ENCODE data around the gene DMWD. TPM values are rescaled to one million over a fixed set of nuclear protein-coding genes. Genes with fewer than 3 reads are reported as not detected.

DMWD gene
- total and polyA plus RNA-seq, 2 of the 13 experiments (the other 11 are each of a cell fraction or from before 2014, with no cell fraction given), result 10.3 to 14.9 TPM

DNA sequence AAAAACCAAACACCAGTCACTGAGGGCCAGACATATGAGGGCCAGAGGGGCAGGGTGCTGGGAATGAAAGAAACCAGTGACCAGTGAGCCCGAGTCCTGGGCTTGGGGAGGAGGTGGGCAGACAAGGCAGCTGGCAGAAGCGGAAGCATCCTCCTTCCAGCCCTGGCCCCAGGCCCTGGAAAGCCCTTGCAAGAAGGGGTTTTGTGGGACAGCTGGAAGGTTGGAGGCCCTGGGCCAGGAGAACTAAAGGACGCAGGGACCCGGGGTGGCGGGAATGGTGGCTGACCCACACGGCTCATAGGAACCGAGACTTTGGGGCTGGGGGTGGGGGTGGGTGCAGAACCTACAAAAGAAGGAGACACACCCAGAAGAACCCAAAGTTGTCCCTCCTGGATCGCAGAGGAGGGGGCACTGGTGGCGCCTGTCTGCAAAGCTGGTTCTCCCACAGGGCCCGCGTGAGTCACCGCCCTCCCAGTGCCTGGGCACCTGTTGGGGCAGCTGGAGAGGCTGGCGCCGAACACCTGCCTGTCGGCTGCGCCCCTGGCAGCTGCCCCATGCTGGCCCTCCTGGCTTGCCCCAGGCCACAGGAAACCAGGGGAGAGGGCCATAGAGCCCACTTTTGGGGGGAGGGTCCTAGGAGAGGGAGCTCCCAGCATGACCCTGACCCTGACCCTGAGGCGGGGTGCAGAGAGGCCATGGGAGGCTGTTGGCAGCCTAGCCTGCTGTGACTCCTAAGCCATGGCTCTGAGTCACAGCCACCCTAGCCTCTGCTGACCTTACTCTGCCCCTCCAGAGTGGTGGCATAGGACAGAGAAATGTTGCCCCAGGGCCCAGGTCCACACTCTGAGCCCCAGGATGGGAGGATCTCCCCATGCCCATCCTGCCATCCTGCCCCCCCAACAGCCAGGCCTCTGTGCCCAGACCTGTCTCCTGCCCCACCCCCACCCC lies 11.2 kb downstream of the DMWD start:
- CTCF ChIA-PET (ENCODE audit: low intra/inter-chr PET ratio, low total read pairs), result no interaction called here
- peak overlapping the region; percentile 66 for H3K4me2 ChIP-seq (ENCODE audit: low read depth, low read length)
- TF ChIP-seq ZKSCAN8 (CRISPR knock-in tag; IDR thresholded peaks at IDR 0.05; ENCODE audit: borderline replicate concordance) (no peak), RARA (CRISPR knock-in tag; IDR thresholded peaks at IDR 0.05) (peak; percentile 61), NR2F1 (CRISPR knock-in tag; IDR thresholded peaks at IDR 0.05) (peak; percentile 64 to 82), JDP2 (CRISPR knock-in tag; IDR thresholded peaks at IDR 0.05; ENCODE audit: borderline replicate concordance) (no peak), AGO2 (optimal IDR thresholded peaks at IDR 0.05; ENCODE audit: low read depth, low read length) (peak; percentile 87), ZNF550 (CRISPR knock-in tag; IDR thresholded peaks at IDR 0.05; ENCODE audit: borderline replicate concordance) (no peak), HNRNPL (IDR thresholded peaks at IDR 0.05; ENCODE audit: low read depth, low read length) (peak; percentile 83), ZC3H13 (CRISPR knock-in tag; IDR thresholded peaks at IDR 0.05) (peak; percentile 60; the same call in 1 of the 2 replicates), ZNF101 (CRISPR knock-in tag; IDR thresholded peaks at IDR 0.05; ENCODE audit: borderline replicate concordance, low read depth) (no peak)
- TF ChIP-seq, protein P1, sequence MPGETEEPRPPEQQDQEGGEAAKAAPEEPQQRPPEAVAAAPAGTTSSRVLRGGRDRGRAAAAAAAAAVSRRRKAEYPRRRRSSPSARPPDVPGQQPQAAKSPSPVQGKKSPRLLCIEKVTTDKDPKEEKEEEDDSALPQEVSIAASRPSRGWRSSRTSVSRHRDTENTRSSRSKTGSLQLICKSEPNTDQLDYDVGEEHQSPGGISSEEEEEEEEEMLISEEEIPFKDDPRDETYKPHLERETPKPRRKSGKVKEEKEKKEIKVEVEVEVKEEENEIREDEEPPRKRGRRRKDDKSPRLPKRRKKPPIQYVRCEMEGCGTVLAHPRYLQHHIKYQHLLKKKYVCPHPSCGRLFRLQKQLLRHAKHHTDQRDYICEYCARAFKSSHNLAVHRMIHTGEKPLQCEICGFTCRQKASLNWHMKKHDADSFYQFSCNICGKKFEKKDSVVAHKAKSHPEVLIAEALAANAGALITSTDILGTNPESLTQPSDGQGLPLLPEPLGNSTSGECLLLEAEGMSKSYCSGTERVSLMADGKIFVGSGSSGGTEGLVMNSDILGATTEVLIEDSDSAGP (CRISPR knock-in tag; IDR thresholded peaks at IDR 0.05; ENCODE audit: borderline replicate concordance), result 0 out of 2 replicates have a peak, but pooled peaks have one; percentile 43
- TF ChIP-seq, protein P2, sequence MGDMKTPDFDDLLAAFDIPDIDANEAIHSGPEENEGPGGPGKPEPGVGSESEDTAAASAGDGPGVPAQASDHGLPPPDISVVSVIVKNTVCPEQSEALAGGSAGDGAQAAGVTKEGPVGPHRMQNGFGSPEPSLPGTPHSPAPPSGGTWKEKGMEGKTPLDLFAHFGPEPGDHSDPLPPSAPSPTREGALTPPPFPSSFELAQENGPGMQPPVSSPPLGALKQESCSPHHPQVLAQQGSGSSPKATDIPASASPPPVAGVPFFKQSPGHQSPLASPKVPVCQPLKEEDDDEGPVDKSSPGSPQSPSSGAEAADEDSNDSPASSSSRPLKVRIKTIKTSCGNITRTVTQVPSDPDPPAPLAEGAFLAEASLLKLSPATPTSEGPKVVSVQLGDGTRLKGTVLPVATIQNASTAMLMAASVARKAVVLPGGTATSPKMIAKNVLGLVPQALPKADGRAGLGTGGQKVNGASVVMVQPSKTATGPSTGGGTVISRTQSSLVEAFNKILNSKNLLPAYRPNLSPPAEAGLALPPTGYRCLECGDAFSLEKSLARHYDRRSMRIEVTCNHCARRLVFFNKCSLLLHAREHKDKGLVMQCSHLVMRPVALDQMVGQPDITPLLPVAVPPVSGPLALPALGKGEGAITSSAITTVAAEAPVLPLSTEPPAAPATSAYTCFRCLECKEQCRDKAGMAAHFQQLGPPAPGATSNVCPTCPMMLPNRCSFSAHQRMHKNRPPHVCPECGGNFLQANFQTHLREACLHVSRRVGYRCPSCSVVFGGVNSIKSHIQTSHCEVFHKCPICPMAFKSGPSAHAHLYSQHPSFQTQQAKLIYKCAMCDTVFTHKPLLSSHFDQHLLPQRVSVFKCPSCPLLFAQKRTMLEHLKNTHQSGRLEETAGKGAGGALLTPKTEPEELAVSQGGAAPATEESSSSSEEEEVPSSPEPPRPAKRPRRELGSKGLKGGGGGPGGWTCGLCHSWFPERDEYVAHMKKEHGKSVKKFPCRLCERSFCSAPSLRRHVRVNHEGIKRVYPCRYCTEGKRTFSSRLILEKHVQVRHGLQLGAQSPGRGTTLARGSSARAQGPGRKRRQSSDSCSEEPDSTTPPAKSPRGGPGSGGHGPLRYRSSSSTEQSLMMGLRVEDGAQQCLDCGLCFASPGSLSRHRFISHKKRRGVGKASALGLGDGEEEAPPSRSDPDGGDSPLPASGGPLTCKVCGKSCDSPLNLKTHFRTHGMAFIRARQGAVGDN (CRISPR knock-in tag; IDR thresholded peaks at IDR 0.05), result peak; percentile 45; the same call in 1 of the 2 replicates
- TF ChIP-seq, protein P3, sequence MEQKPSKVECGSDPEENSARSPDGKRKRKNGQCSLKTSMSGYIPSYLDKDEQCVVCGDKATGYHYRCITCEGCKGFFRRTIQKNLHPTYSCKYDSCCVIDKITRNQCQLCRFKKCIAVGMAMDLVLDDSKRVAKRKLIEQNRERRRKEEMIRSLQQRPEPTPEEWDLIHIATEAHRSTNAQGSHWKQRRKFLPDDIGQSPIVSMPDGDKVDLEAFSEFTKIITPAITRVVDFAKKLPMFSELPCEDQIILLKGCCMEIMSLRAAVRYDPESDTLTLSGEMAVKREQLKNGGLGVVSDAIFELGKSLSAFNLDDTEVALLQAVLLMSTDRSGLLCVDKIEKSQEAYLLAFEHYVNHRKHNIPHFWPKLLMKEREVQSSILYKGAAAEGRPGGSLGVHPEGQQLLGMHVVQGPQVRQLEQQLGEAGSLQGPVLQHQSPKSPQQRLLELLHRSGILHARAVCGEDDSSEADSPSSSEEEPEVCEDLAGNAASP (CRISPR knock-in tag; IDR thresholded peaks at IDR 0.05; ENCODE audit: borderline replicate concordance), result 0 out of 2 replicates have a peak, but pooled peaks have one; percentile 33

More for the DNA sequence above, 11.2 kb downstream of the DMWD start:
- Histone ChIP-seq H3K4me1 (ENCODE audit: insufficient read depth, low read length) (peaks cover 35% of the 10 kb centered on the region), H3K27me3 (ENCODE audit: control insufficient read depth in 1 of 2, insufficient read depth in 2 of 2, low read length in 2 of 2) (no peaks in the 10 kb centered on the region; a peak in 1 of 5 replicates), H2AFZ (ENCODE audit: low read length) (no peak overlapping the region), H3K9ac (ENCODE audit: insufficient read depth, low read depth, low read length) (no peak overlapping the region), H3K9me3 (ENCODE audit: low read length) (no peaks in the 10 kb centered on the region), H3K4me3 (replicated peaks in 1 of 3; ENCODE audit: insufficient read depth in 1 of 3, low read depth in 2 of 3, low read length in 3 of 3) (peak overlapping the region in 2 of 3 experiments; percentile 11 to 61; a peak in 2 of 6 replicates), H3K79me2 (ENCODE audit: insufficient read depth, low read length) (no peaks in the 10 kb centered on the region), H3K27ac (ENCODE audit: extremely low read length, insufficient read depth, low read length) (no peak overlapping the region), H3K36me3 (replicated peaks in 1 of 2; ENCODE audit: control insufficient read depth in 1 of 2, insufficient read depth in 2 of 2, low read length in 2 of 2) (peaks cover 3 to 4% of the 10 kb centered on the region in 2 experiments; a peak in 2 of 5 replicates), H4K20me1 (ENCODE audit: insufficient read depth, low read length) (peaks cover 4% of the 10 kb centered on the region; the same call in 1 of the 2 replicates)
- WGBS (ENCODE audit: low lambda C conversion rate), result 24% methylated on average over 10 of the region's 17 CpGs
- ATAC-seq, result peak; percentile 52
- no peak for DNase-seq (ENCODE audit: low spot score)
- in situ Hi-C loops (cut with HindIII; ENCODE audit: extremely low pct_ligation_motif_present, low pct_unique_long_range_greater_than_20kb), result no loop called here
- no TSS peak for BruUV-seq (replicated peaks)
- no peak for FAIRE-seq
- intact Hi-C loops (cut with micrococcal nuclease; ENCODE audit: unreplicated experiment), result no loop called here
- POLR2A ChIA-PET, result interaction anchor here (0.9 to 4.7 kb wide), 4 partner anchors 9 to 104 kb away, joined by 3 to 53 read pairs (median 4); partner anchors contain the start of genes IRF2BP1 and SIX5
